Nephron (organoid): ENCODE results near the gene NCAPD3.

Source experiments
- H3K27ac Mint-ChIP-seq, 3 experiments: 2 replicates each; pipeline ENCODE4 v1.8.0; 2020; ENCODE audit warnings: mixed read lengths in 3 of 3, mild to moderate bottlenecking in 2 of 3, moderate library complexity in 1 of 3
- H3K27me3 Mint-ChIP-seq: 2 replicates; pipeline ENCODE4 v1.8.0; 2021; ENCODE audit warnings: low read depth, mild to moderate bottlenecking, moderate library complexity, mixed read lengths
- H3K36me3 Mint-ChIP-seq: 2 replicates; pipeline ENCODE4 v1.8.0; 2020; ENCODE audit warnings: low read depth, mixed read lengths
- H3K4me1 Mint-ChIP-seq: 2 replicates; pipeline ENCODE4 v1.8.0; 2020; ENCODE audit warnings: mixed read lengths
- H3K4me3 Mint-ChIP-seq, 3 experiments: 2 replicates each; pipeline ENCODE4 v1.8.0; 2020; ENCODE audit warnings: mild to moderate bottlenecking in 3 of 3, mixed read lengths in 3 of 3, moderate library complexity in 2 of 3
- H3K9me3 Mint-ChIP-seq: 2 replicates; pipeline ENCODE4 v1.8.0; 2020; ENCODE audit warnings: mixed read lengths
- CTCF ChIP-seq, 3 experiments: fragments of 200-600 bp; sonication (generic); IDR thresholded peaks; one replicate each; pipeline ENCODE4 v1.5.0; 2021; ENCODE audit warnings: antibody characterized with exemption in 3 of 3; ENCODE audit not compliant: unreplicated experiment in 3 of 3

NCAPD3 gene

DNA sequence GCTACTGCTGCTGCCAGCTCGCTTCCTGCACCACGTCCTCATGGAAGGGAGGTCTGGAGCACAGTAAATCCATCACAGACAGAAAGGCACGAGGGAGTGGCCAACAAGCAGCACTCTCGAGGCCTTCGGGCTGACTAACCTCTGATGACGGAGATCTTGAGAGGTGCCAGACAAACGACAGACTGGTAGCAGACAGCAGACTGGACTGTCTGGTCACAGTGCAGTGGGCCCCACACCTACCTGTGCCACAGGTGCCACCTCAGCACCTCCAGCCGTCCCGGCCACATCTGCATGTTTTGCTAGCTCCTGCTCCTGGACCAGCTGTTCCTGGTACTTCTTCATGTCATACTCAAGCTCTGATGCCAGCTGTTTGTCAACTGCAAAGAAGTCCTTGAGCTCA, 64.1 kb downstream of the NCAPD3 start:
- H3K36me3 Mint-ChIP-seq: peaks cover 93% of the 10 kb centered on the region
- H3K27ac Mint-ChIP-seq: no peak overlapping the region
- H3K4me1 Mint-ChIP-seq: no peaks in the 10 kb centered on the region
- H3K4me3 Mint-ChIP-seq: no peak overlapping the region
- no peak for TF ChIP-seq CTCF (IDR thresholded peaks at IDR 0.05; ENCODE audit: unreplicated experiment in 3 of 3)
- H3K9me3 Mint-ChIP-seq: peaks cover 17% of the 10 kb centered on the region
- no peaks in the 10 kb centered on the region for H3K27me3 Mint-ChIP-seq

DNA sequence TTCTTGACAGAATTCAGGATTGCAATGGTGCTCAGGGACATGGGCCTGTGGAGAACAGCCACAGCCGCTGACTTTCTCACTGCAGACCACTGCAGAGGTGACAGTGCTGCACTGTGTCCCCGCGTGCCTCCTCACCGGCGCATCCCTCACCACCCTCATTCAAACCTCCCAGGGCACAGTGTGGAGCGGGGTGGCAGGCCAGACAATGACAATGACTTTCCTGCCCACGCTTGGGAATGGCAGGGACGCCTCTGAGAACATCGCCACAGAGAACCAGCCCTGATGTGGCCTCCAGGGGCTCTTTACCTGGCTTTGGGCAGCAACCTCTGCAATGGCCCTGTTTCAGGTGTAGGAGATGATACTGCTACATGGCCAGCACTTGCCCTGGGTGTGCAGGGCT, 65.7 kb downstream of the NCAPD3 start:
- H3K27ac Mint-ChIP-seq: no peak overlapping the region
- peaks cover 7% of the 10 kb centered on the region for H3K9me3 Mint-ChIP-seq
- no peaks in the 10 kb centered on the region for H3K4me1 Mint-ChIP-seq
- no peaks in the 10 kb centered on the region for H3K27me3 Mint-ChIP-seq
- peaks cover 85% of the 10 kb centered on the region for H3K36me3 Mint-ChIP-seq
- H3K4me3 Mint-ChIP-seq: no peak overlapping the region
- TF ChIP-seq CTCF (IDR thresholded peaks at IDR 0.05; ENCODE audit: unreplicated experiment in 3 of 3): no peak

GRCh38 chr11:134157451-134157850, 66.3 kb downstream of the NCAPD3 start:
- H3K27ac Mint-ChIP-seq: no peak overlapping the region
- no peak for TF ChIP-seq CTCF (IDR thresholded peaks at IDR 0.05; ENCODE audit: unreplicated experiment in 3 of 3)
- no peak overlapping the region for H3K4me3 Mint-ChIP-seq
- H3K36me3 Mint-ChIP-seq: peaks cover 79% of the 10 kb centered on the region
- H3K27me3 Mint-ChIP-seq: no peaks in the 10 kb centered on the region
- no peaks in the 10 kb centered on the region for H3K4me1 Mint-ChIP-seq
- peaks cover 2% of the 10 kb centered on the region for H3K9me3 Mint-ChIP-seq

DNA sequence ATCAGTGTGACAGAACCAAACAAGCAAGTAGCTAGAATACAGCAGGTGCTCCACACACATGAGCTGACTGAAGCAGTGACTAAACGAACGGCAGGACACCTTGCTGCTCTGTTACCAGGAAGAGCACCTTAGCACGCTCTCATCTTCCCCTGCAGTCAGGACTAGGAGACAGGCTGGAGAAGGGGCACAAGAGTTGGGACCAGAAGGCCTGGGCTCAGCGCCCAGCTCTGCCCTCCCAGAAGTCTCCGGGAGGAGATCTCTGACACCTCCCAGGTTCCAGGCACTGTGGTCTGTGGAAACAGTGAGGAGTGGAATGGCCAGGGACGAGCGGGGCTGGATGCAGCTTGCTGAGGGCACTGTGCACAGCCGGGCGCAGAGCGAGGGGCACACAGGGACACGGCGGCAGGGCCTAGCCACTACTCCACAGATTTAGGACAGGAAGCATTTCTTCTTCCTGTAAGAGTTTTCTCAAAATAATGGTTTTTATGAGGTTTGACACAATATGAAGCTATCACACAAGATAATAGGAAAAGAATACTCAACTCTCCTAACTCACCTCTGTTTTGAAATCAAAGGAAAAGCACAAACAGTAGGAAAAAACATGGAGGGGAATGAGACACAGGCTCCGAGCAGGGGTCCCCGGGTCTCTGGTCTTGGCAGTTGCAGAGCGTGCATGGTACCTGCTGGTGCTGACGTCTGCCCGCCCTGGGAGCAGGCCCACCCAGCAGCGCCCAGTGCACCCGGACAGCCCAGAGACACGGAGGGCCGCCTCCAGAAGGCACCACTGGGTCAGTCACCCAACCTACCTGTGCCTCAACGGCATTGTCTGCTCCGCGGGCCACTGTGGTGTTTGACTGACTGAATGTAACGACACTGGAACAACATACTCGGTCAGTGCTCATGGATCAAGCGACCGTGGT, 67.6 kb downstream of the NCAPD3 start:
- Mint-ChIP-seq H3K4me1 (no peaks in the 10 kb centered on the region), H3K27me3 (no peaks in the 10 kb centered on the region), H3K36me3 (peaks cover 77% of the 10 kb centered on the region), H3K4me3 (no peak overlapping the region), H3K9me3 (no peaks in the 10 kb centered on the region), H3K27ac (no peak overlapping the region)
- TF ChIP-seq CTCF (IDR thresholded peaks at IDR 0.05; ENCODE audit: unreplicated experiment in 3 of 3): no peak

- H3K4me1 Mint-ChIP-seq: no peaks in the 10 kb centered on the region
- H3K27me3 Mint-ChIP-seq: no peaks in the 10 kb centered on the region
- TF ChIP-seq CTCF (IDR thresholded peaks at IDR 0.05; ENCODE audit: unreplicated experiment in 3 of 3): no peak
- H3K4me3 Mint-ChIP-seq: no peak overlapping the region
- H3K9me3 Mint-ChIP-seq: no peaks in the 10 kb centered on the region
- H3K36me3 Mint-ChIP-seq: peaks cover 77% of the 10 kb centered on the region
- no peak overlapping the region for H3K27ac Mint-ChIP-seq
Measured at GRCh38 chr11:134155456-134155855, 68.3 kb downstream of the NCAPD3 start.

DNA sequence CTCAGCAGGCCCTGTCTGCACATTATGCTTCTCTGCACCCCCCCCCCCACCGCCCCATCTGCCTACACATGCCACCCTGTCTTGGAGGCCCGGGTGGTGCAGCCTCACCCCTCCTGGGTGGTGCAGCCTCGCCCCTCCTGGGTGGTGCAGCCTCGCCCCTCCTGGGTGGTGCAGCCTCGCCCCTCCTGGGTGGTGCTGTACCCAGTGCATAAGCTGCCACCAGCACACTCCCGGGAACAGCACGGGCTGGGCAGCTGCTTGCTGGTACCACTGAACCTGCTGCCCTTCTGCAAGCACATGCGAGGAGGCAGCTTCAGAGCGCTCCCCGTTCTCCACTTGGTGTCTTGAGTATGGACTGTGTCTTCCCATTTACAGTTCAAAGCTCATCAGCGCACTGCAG, 69.3 kb downstream of the NCAPD3 start:
- H3K27ac Mint-ChIP-seq: peak overlapping the region in 1 of 3 experiments; percentile 32
- H3K4me1 Mint-ChIP-seq: no peaks in the 10 kb centered on the region
- H3K4me3 Mint-ChIP-seq: no peak overlapping the region
- no peaks in the 10 kb centered on the region for H3K27me3 Mint-ChIP-seq
- H3K9me3 Mint-ChIP-seq: no peaks in the 10 kb centered on the region
- no peak for TF ChIP-seq CTCF (IDR thresholded peaks at IDR 0.05; ENCODE audit: unreplicated experiment in 3 of 3)
- H3K36me3 Mint-ChIP-seq: peaks cover 67% of the 10 kb centered on the region
